ENCODE results near the gene UBE3D. TPM values are rescaled to one million over a fixed set of nuclear protein-coding genes. Genes with fewer than 3 reads are reported as not detected.
"Not testable (repeated sequence)": the region's sequence is repeated elsewhere in the genome, so short reads cannot be mapped to it uniquely, and the experiment has no call there.

The UBE3D gene
- total RNA-seq, 1 experiment from 2014 or later, result 10.7 TPM

DNA sequence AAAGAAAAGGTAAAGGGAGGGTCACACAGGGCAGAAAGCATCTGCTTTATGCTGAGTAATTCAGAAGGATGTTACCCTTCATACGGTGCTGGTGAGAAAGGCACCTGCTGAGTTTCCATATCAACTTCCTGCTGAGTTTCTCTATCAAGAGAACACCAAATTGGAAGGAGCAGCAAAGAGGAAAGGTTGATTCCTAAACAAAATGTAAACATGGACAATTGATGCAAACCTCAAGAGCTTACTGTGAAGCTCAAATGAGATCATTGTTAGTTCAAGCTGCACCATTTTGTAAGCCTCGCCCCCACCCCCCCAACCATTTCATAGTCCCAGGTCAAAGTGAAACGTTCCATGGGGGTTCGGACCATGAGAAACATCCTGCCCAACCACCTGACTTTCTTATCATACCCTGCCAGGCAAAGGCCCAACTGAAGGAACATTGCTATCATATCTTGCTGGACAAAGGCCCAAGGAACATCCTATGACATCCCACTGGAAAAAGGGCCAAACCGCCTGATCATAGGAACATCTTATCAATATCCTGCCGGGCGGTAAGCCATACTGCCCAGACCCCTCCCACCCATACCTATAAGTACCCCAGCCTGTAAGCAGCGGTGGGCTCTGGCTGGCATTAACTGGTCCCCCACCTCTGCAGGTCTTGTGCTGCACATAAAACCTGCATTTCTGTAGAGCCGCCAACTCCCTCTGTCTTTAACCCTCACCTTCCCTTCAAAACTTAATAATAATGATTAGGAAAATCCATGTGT, 171.6 kb downstream of the UBE3D start:
- no peak overlapping the region for H3T11ph ChIP-seq (ENCODE audit: low read length)
- no peaks in the 10 kb centered on the region for H3K9me3 ChIP-seq (ENCODE audit: control insufficient read depth, low read depth, low read length)
- Mint-ChIP-seq H3K27ac (peak overlapping the region; percentile 3 to 54 (median 9); a peak in 5 of 7 replicates), H3K4me3 (no peak overlapping the region), H3K27me3 (ENCODE audit: low read depth) (no peaks in the 10 kb centered on the region), H3K9me3 (peaks cover 0 to 5% of the 10 kb centered on the region in 2 experiments; a peak in 1 of 5 replicates), H3K4me1 (peaks cover 22 to 28% of the 10 kb centered on the region in 2 experiments), H3K36me3 (ENCODE audit: insufficient read depth in 1 of 3, low read depth in 3 of 3) (peaks cover 0 to 10% (median 7%) of the 10 kb centered on the region in 3 experiments; a peak in 5 of 7 replicates)
- peaks cover 2% of the 10 kb centered on the region; the same call in 1 of the 2 replicates for H3K27me3 ChIP-seq (ENCODE audit: insufficient read depth, low read length)
- H3K23me2 ChIP-seq (ENCODE audit: insufficient read length, low read depth, low read length, poor library complexity, severe bottlenecking), result no peaks in the 10 kb centered on the region
- no peak overlapping the region for H3K9ac ChIP-seq (ENCODE audit: extremely low read depth, insufficient read length, low read length)
- H2BK120ac ChIP-seq (ENCODE audit: low read depth, low read length, poor library complexity, severe bottlenecking), result no peak overlapping the region
- no peak overlapping the region for H4K8ac ChIP-seq (replicated peaks; ENCODE audit: insufficient read length, low read depth, low read length)
- no peak overlapping the region for H3K18ac ChIP-seq (ENCODE audit: insufficient read length, low read depth, low read length)
- H4K5ac ChIP-seq (ENCODE audit: insufficient read length, low read depth, low read length), result no peak overlapping the region
- H3K56ac ChIP-seq (ENCODE audit: insufficient read length, low read depth, low read length), result no peak overlapping the region
- no peak overlapping the region for H3K14ac ChIP-seq (ENCODE audit: insufficient read depth, low read length)
- H3K79me1 ChIP-seq (ENCODE audit: insufficient read depth, low read depth, low read length, poor library complexity, severe bottlenecking), result no peaks in the 10 kb centered on the region
- no peak overlapping the region for H3K4ac ChIP-seq (ENCODE audit: low read depth, low read length)
- H2BK15ac ChIP-seq (ENCODE audit: low read depth, low read length), result no peak overlapping the region
- no peak overlapping the region for H3K27ac ChIP-seq (ENCODE audit: insufficient read length, low read depth, low read length)
- no peak for TF ChIP-seq CTCF (conservative IDR thresholded peaks at IDR 0.05)
- H2AK5ac ChIP-seq (ENCODE audit: insufficient read length, low read length), result no peak overlapping the region
- H3K79me2 ChIP-seq (ENCODE audit: insufficient read depth, low read length), result no peaks in the 10 kb centered on the region
- no peak overlapping the region for H2BK20ac ChIP-seq (ENCODE audit: low read depth, low read length, poor library complexity, severe bottlenecking)
- no peak overlapping the region for H2BK5ac ChIP-seq (ENCODE audit: insufficient read length, low read length)
- DNase-seq, result no peak
- WGBS (ENCODE audit: extremely low coverage, insufficient read length, low lambda C conversion rate), result no CpG with 5 or more reads among the region's 9 CpGs
- H3K23ac ChIP-seq (ENCODE audit: insufficient read length, low read depth, low read length), result no peak overlapping the region
- H2AFZ ChIP-seq (ENCODE audit: low read length), result no peak overlapping the region
- peaks cover 3% of the 10 kb centered on the region; the same call in 1 of the 2 replicates for H3K4me1 ChIP-seq (ENCODE audit: insufficient read depth, low read length)
- no peak overlapping the region for H3K4me2 ChIP-seq (ENCODE audit: insufficient read depth, insufficient read length, low read length)
- H4K91ac ChIP-seq (ENCODE audit: insufficient read length, low read depth, low read length), result no peak overlapping the region
- H2BK12ac ChIP-seq (ENCODE audit: insufficient read length, low read depth, low read length), result no peak overlapping the region
- no peaks in the 10 kb centered on the region for H4K20me1 ChIP-seq (ENCODE audit: control insufficient read depth, insufficient read depth, insufficient read length)

DNA sequence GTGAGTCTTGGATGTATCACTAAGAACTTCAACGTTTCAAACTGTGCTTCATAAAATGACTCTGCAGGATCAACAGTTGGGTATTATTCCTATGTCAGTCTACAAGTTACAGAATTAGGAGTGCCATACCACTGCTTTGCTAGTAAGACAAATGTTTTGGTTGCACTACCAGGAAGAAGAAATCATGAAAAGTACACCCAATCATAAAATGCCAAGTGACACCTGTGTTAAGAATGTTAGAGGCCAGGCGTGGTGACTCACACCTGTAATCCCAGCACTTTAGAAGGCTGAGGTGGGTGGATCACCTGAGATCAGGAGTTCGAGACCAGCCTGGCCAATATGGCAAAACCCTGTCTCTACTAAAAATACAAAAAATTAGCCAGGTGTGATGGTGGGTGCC, 174.1 kb downstream of the UBE3D start:
- H3K4me1 ChIP-seq (ENCODE audit: insufficient read depth, low read length); H3K9me3 ChIP-seq (ENCODE audit: control insufficient read depth, low read depth, low read length); H3K36me3 Mint-ChIP-seq (ENCODE audit: insufficient read depth in 1 of 3, low read depth in 3 of 3); H3K27ac Mint-ChIP-seq; H3K56ac ChIP-seq (ENCODE audit: insufficient read length, low read depth, low read length); H3K9me3 Mint-ChIP-seq; H3K23me2 ChIP-seq (ENCODE audit: insufficient read length, low read depth, low read length, poor library complexity, severe bottlenecking); H2BK12ac ChIP-seq (ENCODE audit: insufficient read length, low read depth, low read length); H4K20me1 ChIP-seq (ENCODE audit: control insufficient read depth, insufficient read depth, insufficient read length); H3K27ac ChIP-seq (ENCODE audit: insufficient read length, low read depth, low read length); H3K79me2 ChIP-seq (ENCODE audit: insufficient read depth, low read length); H3K9ac ChIP-seq (ENCODE audit: extremely low read depth, insufficient read length, low read length); H2AK5ac ChIP-seq (ENCODE audit: insufficient read length, low read length); H3K27me3 Mint-ChIP-seq (ENCODE audit: low read depth); H2BK15ac ChIP-seq (ENCODE audit: low read depth, low read length); H3K23ac ChIP-seq (ENCODE audit: insufficient read length, low read depth, low read length); H2BK5ac ChIP-seq (ENCODE audit: insufficient read length, low read length); H2BK120ac ChIP-seq (ENCODE audit: low read depth, low read length, poor library complexity, severe bottlenecking); H3K4me3 Mint-ChIP-seq; H3K79me1 ChIP-seq (ENCODE audit: insufficient read depth, low read depth, low read length, poor library complexity, severe bottlenecking); H2BK20ac ChIP-seq (ENCODE audit: low read depth, low read length, poor library complexity, severe bottlenecking); H2AFZ ChIP-seq (ENCODE audit: low read length); H3K27me3 ChIP-seq (ENCODE audit: insufficient read depth, low read length); H3T11ph ChIP-seq (ENCODE audit: low read length); H4K91ac ChIP-seq (ENCODE audit: insufficient read length, low read depth, low read length); H4K8ac ChIP-seq (replicated peaks; ENCODE audit: insufficient read length, low read depth, low read length); H4K5ac ChIP-seq (ENCODE audit: insufficient read length, low read depth, low read length); H3K14ac ChIP-seq (ENCODE audit: insufficient read depth, low read length); H3K18ac ChIP-seq (ENCODE audit: insufficient read length, low read depth, low read length); H3K4me2 ChIP-seq (ENCODE audit: insufficient read depth, insufficient read length, low read length); DNase-seq; H3K4ac ChIP-seq (ENCODE audit: low read depth, low read length): not testable (repeated sequence)
- no CpG with 5 or more reads among the region's 3 CpGs for WGBS (ENCODE audit: extremely low coverage, insufficient read length, low lambda C conversion rate)
- H3K4me1 Mint-ChIP-seq, result peaks cover 18 to 25% of the 10 kb centered on the region in 2 experiments

Measured in H9 (cell line).